A673 (cell line): ENCODE data around the gene ZNG1C.
"Not testable (repeated sequence)": the region's sequence is repeated elsewhere in the genome, so short reads cannot be mapped to it uniquely, and the experiment has no call there.

Experiments used
- CTCF ChIP-seq: fragments of 300-800, 200-600 bp; sonication (generic); conservative IDR thresholded peaks from 2 replicates; pipeline ENCODE4 v1.5.1; 2017; ENCODE audit warnings: low read depth, mild to moderate bottlenecking, antibody characterized with exemption, low read length, moderate library complexity, mixed read lengths
- EZH2 ChIP-seq: fragments of 200-600 bp; sonication (generic); IDR thresholded peaks from 2 replicates; pipeline ENCODE4 v1.6.1; 2017; ENCODE audit warnings: borderline replicate concordance, low read depth, mild to moderate bottlenecking, mixed read lengths, antibody characterized with exemption, low read length; ENCODE audit not compliant: poor library complexity, severe bottlenecking

- not testable (repeated sequence) for TF ChIP-seq CTCF, EZH2
Measured at GRCh38 chr9:68242437-68242836, 654 bp downstream of the ZNG1C start.
